Mucosa of descending colon (tissue), 3 donors: ENCODE measurements around the gene RBPJL. TPM values are rescaled to one million over a fixed set of nuclear protein-coding genes. Genes with fewer than 3 reads are reported as not detected.
A peak's percentile ranks its signal among the peaks of the same experiment; 100 is the strongest.

ENCODE experiments used
- ATAC-seq: fragments of 200-7000 bp; cut with Tn5 transposase; one replicate; pipeline ENCODE4 v1.9.1; 2020; ENCODE audit warnings: mild to moderate bottlenecking, moderate library complexity
- DNase-seq, 3 donors: peaks; one replicate each; pipeline ENCODE4 v3.0.0-alpha.2; 2020
- H3K36me3 ChIP-seq: fragments of 200-600 bp; one replicate; pipeline ENCODE4 v1.8.0; 2021; ENCODE audit warnings: low read depth, mild to moderate bottlenecking
- H3K4me1 ChIP-seq: fragments of 200-600 bp; one replicate; pipeline ENCODE4 v1.8.0; 2021; ENCODE audit warnings: low read depth, mild to moderate bottlenecking
- H3K4me3 ChIP-seq: fragments of 200-600 bp; one replicate; pipeline ENCODE4 v1.8.0; 2021; ENCODE audit warnings: mild to moderate bottlenecking
- H3K9me3 ChIP-seq: fragments of 200-600 bp; one replicate; pipeline ENCODE4 v1.8.0; 2021; ENCODE audit warnings: mild to moderate bottlenecking
- intact Hi-C, 2 donors: fragments of 100-400 bp; cut with DNase I in 1 of 2; cut with micrococcal nuclease in 1 of 2; formaldehyde crosslinking; loops; one replicate each; pipeline versions ENCODE4 v1.11.0 to v1.11.1; 2022; cut with DNase I, micrococcal nuclease
- total RNA-seq, 3 donors: library from RNA; stranded (reverse); fragmentation: NEBNext Ultra II Directional in 2 of 3; extraction: Animal tissue kit (Norgen Biotek cat#: 25700) in 2 of 3; gene quantifications; one replicate each; pipeline versions ENCODE4 v1.2.1 to v1.2.4, GENCODE V29; 2021 to 2023
- TF ChIP-seq, protein P1 (sequence below): fragments of 200-600 bp; IDR thresholded peaks from one replicate; pipeline ENCODE4 v1.8.0; 2022; ENCODE audit warnings: antibody characterized with exemption, mild to moderate bottlenecking
- donor health status: DM: no; HTN: no; CAD: no; lungs with moderate emphysema.
- donor health status: DM: no; HTN: no; CAD: no.
- donor health status: DM: no; HTN: yes; CAD: no.

RBPJL gene
- total RNA-seq, 3 donors from 2014 or later = not detected

DNA sequence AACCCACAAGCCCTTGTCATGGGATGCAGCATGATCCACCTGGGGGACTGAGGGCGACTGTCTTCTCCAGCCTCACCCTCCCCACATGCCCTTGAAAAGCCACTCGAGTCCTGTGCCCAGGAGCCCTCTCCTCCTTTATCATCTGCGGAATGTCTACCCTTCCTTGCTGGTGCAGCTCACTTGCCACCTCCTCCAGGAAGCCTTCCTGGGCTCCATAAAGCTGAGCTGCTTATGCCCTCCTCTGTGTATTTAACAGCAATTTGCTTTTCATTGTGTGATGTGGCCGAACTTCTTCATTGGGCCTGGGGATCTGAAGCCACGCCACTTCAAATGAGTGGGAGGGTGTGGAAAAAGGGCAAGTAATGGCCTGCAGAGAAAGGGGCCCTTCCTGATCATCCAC lies 17.8 kb upstream of the RBPJL start:
- DNase-seq = no peak
- intact Hi-C loops = no loop called here
- TF ChIP-seq, protein P1, sequence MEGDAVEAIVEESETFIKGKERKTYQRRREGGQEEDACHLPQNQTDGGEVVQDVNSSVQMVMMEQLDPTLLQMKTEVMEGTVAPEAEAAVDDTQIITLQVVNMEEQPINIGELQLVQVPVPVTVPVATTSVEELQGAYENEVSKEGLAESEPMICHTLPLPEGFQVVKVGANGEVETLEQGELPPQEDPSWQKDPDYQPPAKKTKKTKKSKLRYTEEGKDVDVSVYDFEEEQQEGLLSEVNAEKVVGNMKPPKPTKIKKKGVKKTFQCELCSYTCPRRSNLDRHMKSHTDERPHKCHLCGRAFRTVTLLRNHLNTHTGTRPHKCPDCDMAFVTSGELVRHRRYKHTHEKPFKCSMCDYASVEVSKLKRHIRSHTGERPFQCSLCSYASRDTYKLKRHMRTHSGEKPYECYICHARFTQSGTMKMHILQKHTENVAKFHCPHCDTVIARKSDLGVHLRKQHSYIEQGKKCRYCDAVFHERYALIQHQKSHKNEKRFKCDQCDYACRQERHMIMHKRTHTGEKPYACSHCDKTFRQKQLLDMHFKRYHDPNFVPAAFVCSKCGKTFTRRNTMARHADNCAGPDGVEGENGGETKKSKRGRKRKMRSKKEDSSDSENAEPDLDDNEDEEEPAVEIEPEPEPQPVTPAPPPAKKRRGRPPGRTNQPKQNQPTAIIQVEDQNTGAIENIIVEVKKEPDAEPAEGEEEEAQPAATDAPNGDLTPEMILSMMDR = no peak
- H3K9me3 ChIP-seq = no peaks in the 10 kb centered on the region
- no peaks in the 10 kb centered on the region for H3K36me3 ChIP-seq
- H3K4me1 ChIP-seq = peaks cover under 1% of the 10 kb centered on the region
- H3K4me3 ChIP-seq = no peak overlapping the region
- no peak for ATAC-seq

DNA sequence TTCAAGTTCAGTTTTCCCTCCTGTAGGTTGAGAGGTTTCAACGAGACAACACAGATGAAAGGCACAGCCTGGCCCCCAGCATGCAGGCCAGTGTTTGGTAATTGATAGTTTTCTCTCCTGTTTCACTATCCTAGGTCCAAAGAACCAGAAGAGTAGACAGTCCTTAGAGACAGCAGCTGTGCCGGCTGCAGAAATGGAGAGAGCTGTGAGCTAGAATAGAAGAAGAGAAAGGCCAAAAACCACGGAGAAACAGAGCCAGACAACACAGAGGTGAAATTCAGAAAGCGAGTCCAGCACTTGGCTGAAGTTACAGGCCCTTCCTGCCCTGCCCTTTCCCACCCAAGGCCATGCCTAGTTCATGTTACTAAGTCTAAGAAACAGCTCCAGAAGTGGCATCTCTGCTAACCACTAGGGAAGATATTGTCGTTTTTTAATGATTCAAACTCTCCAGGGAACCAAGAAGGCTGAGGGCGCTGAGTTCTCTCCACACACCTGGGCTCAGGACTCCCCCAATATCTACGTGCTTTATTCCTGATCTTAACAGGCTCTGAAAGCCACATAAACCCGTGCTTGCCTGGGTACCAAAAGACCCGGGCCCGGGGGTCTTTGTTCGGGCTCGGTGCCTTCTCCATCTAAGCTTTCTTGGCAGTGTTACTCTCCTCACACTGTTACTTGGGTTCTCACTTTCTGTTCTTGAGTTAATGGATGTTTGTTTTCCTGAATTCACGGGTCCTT lies 16.5 kb upstream of the RBPJL start:
- ATAC-seq = no peak
- no peak overlapping the region for H3K4me3 ChIP-seq
- intact Hi-C loops = no loop called here
- H3K9me3 ChIP-seq = no peaks in the 10 kb centered on the region
- TF ChIP-seq, protein P1 = no peak
- no peak for DNase-seq
- H3K4me1 ChIP-seq = peaks cover 4% of the 10 kb centered on the region
- H3K36me3 ChIP-seq = no peaks in the 10 kb centered on the region

DNA sequence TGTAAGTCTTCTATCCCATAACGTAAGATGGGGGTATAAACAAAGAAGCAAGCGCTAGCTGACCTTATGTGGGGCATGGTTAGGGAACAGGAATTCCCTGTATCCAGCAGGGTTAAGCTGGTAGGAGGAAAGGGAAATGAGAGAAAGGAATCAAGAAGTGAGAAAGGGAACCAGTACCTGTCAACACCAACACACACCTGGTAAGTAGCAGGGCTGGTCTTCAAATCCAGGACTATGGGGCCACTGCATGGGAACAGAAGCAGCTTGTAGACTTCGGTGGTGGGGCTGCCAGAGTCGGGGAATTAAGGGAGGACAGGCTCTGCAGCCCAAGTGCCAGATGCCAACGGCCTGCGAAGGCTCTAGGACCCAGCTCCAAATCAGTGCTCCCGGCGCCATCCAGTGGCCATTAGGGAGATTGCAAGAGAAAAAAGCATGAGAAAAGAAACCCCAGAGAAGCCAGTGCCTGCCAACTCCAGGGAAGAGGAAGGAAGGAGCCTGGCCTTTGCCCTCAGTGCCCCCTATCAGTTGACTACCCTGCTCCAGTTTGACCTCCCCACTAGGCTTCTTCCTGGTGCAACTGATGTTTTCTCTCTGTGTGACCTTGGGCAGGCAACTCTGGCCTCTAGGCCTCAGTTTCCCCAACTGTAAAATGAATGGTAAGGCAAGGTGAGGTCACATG lies 15.8 kb upstream of the RBPJL start:
- intact Hi-C loops = no loop called here
- no peaks in the 10 kb centered on the region for H3K9me3 ChIP-seq
- TF ChIP-seq, protein P1 = peak; percentile 63

DNA sequence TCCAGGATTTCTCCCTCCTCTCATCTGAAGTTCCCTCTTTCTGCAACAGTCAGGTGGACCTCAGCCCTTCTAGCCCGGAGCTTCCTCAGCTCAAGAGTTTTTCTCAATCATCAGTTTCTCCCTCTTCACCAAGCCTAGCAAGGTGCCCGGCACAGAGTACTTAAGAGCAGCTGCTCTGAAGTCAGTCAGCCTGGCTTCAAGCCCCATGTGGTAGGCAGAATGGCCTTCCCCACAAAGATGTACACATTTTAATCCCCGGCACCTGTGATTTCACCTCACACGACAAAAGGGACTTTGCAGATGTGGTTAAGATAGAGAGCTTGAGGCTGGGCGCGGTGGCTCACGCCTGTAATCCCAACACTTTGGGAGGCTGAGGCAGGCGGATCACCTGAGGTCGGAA lies 15.1 kb upstream of the RBPJL start:
- ATAC-seq (no peak), DNase-seq (no peak)
- Histone ChIP-seq H3K4me1 (peaks cover 4% of the 10 kb centered on the region), H3K36me3 (no peaks in the 10 kb centered on the region), H3K9me3 (no peaks in the 10 kb centered on the region), H3K4me3 (no peak overlapping the region)
- TF ChIP-seq, protein P1 = no peak
- intact Hi-C loops = no loop called here

More for the DNA sequence above, 15.8 kb upstream of the RBPJL start:
- peaks cover 4% of the 10 kb centered on the region for H3K4me1 ChIP-seq
- DNase-seq (peak; percentile 74 to 91 (median 77)), ATAC-seq (peak; percentile 78)
- H3K4me3 ChIP-seq = no peak overlapping the region
- no peaks in the 10 kb centered on the region for H3K36me3 ChIP-seq

DNA sequence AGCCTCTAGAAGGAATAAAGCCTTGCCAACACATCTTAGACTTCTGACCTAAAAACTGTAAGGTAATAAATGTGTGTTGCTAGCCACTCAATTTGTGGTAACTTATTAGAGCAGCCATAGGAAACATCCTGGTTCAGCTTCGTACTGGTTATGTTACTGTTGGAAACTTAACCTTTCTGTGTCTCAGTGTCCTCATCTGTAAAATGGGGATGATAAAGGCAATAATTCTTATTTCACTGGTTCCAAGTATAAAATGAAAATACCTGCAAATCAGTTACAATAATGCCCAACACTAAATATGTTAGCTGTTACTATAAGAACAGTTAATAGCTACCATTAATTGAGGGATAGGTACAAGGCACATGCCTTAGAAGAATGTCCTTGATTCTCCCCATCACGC lies 14.3 kb upstream of the RBPJL start:
- TF ChIP-seq, protein P1 = no peak
- DNase-seq (no peak), ATAC-seq (no peak)
- peaks cover 4% of the 10 kb centered on the region for H3K4me1 ChIP-seq
- H3K9me3 ChIP-seq = no peaks in the 10 kb centered on the region
- no peaks in the 10 kb centered on the region for H3K36me3 ChIP-seq
- intact Hi-C loops = no loop called here
- H3K4me3 ChIP-seq = no peak overlapping the region
